OCI-LY3 (cell line): ENCODE measurements around the gene PDE4D.

Experiments used
- EZH2phosphoT487 ChIP-seq: fragments of 200-600 bp; shearing (Covaris generic); IDR thresholded peaks from 2 replicates; pipeline ENCODE4 v1.6.1; 2018; ENCODE audit warnings: antibody characterized with exemption, mixed run types, low read depth
- TF ChIP-seq, protein P1 (sequence below): fragments of 200-600, 300-600 bp; sonication (generic); IDR thresholded peaks from 2 replicates; pipeline ENCODE4 v1.5.1; 2014; ENCODE audit warnings: antibody characterized with exemption, low read length, low read depth

DNA sequence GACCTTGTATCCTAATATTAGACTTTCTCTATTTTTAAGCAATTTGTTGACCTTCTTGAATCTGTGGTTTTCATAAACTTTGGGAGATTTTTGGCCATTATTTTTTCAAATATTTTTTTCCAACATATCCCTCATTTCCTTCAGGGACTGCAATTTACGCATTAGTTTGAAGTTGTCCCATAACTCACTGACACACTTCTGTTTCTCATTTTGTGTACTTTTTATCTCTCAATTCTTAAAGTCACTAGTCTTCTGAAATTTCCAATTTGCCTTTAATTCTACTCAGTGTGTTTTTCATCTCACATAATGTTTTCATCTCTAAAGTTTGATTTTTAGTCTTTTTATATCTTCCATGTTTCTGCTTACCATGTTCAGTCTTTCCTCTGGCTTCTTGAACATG is 953.9 kb downstream of the PDE4D start:
- TF ChIP-seq, protein P1, sequence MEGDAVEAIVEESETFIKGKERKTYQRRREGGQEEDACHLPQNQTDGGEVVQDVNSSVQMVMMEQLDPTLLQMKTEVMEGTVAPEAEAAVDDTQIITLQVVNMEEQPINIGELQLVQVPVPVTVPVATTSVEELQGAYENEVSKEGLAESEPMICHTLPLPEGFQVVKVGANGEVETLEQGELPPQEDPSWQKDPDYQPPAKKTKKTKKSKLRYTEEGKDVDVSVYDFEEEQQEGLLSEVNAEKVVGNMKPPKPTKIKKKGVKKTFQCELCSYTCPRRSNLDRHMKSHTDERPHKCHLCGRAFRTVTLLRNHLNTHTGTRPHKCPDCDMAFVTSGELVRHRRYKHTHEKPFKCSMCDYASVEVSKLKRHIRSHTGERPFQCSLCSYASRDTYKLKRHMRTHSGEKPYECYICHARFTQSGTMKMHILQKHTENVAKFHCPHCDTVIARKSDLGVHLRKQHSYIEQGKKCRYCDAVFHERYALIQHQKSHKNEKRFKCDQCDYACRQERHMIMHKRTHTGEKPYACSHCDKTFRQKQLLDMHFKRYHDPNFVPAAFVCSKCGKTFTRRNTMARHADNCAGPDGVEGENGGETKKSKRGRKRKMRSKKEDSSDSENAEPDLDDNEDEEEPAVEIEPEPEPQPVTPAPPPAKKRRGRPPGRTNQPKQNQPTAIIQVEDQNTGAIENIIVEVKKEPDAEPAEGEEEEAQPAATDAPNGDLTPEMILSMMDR, result no peak
- TF ChIP-seq EZH2phosphoT487, result no peak
